Right cardiac atrium (tissue), 5 donors: ENCODE results near the gene WDR91. TPM values are rescaled to one million over a fixed set of nuclear protein-coding genes. Genes with fewer than 3 reads are reported as not detected.
"Not testable (repeated sequence)": the region's sequence is repeated elsewhere in the genome, so short reads cannot be mapped to it uniquely, and the experiment has no call there.

ENCODE experiments used
- ATAC-seq, 2 donors: fragments of 200-7000 bp; cut with Tn5 transposase; one replicate each; pipeline versions ENCODE4 v1.8.0 to v1.9.1; 2020; ENCODE audit warnings: moderate library complexity in 2 of 2, mild to moderate bottlenecking in 1 of 2
- DNase-seq, 3 donors: peaks; one replicate each; pipeline ENCODE4 v3.0.0-alpha.2; 2020
- H3K27ac ChIP-seq: one replicate; pipeline ENCODE4 v1.5.1; 2013; ENCODE audit warnings: mild to moderate bottlenecking, low read length, control low read depth, moderate library complexity
- H3K27me3 ChIP-seq: one replicate; pipeline ENCODE4 v1.6.1; 2013; ENCODE audit not compliant: control insufficient read depth, insufficient read depth
- H3K4me1 ChIP-seq: one replicate; pipeline ENCODE4 v1.6.1; 2013; ENCODE audit warnings: low read length; ENCODE audit not compliant: control insufficient read depth, insufficient read depth
- H3K4me3 ChIP-seq: one replicate; pipeline ENCODE4 v1.5.1; 2013; ENCODE audit warnings: low read length, control low read depth
- H3K9me3 ChIP-seq: one replicate; pipeline ENCODE4 v1.6.1; 2013; ENCODE audit warnings: low read length; ENCODE audit not compliant: control insufficient read depth
- WGBS: extraction: QIAGEN DNeasy Blood & Tissue Kit; methylation state at CpG from one replicate; pipeline ENCODE4 v1.1.7; 2013; 5-methylcytosine and 5-hydroxymethylcytosine counted together
- intact Hi-C, 4 donors: fragments of 100-400 bp; cut with DNase I; formaldehyde crosslinking; loops; one replicate each; pipeline versions ENCODE4 v1.11.0 to v1.14.0; 2022 to 2023
- polyA plus RNA-seq: library from polyadenylated mRNA; stranded (reverse); fragments of 200-250 nt; gene quantifications from one replicate; pipeline ENCODE4 v1.2.3, GENCODE V29; 2013
- total RNA-seq, 4 donors: library from RNA; stranded (reverse); fragmentation: NEBNext Ultra II Directional; extraction: Animal tissue kit (Norgen Biotek cat#: 25700); gene quantifications; one replicate each; pipeline ENCODE4 v1.2.1, GENCODE V29; 2021
- donor health status: healthy with polysubstance abuse.
- donor health status: DM: no; HTN: yes; CAD: no.
- donor health status: DM: no; HTN: no; CAD: no.
- donor health status: DM: no; HTN: yes; CAD: no; lungs with severe emphysema.
- donor health status: DM: yes; HTN: yes; CAD: no.

Gene WDR91
- total and polyA plus RNA-seq, 5 donors = 4.0 to 11.1 (median 8.7) TPM

- Histone ChIP-seq H3K4me3 (no peak overlapping the region), H3K27me3 (no peaks in the 10 kb centered on the region), H3K27ac (no peak overlapping the region), H3K9me3 (no peaks in the 10 kb centered on the region), H3K4me1 (peaks cover 2% of the 10 kb centered on the region)
- intact Hi-C loops = no loop called here
- 94% methylated on average over 7 of the region's 7 CpGs for WGBS
- ATAC-seq = no peak
- no peak for DNase-seq
These were observed 36.4 kb downstream of the WDR91 start for GRCh38 chr7:135174941-135175340.

- H3K4me1 ChIP-seq, ATAC-seq, DNase-seq, H3K27ac ChIP-seq, intact Hi-C loops, H3K9me3 ChIP-seq, H3K4me3 ChIP-seq, H3K27me3 ChIP-seq: not testable (repeated sequence)
- WGBS = 78% methylated on average over 4 of the region's 4 CpGs
These were observed 37.4 kb downstream of the WDR91 start for GRCh38 chr7:135173916-135174315.

- peak in 1 of 2 donors; percentile 54 for ATAC-seq
These were observed 39.6 kb downstream of the WDR91 start for GRCh38 chr7:135171581-135172291.

GRCh38 chr7:135170998-135171481 is 40.3 kb downstream of the WDR91 start:
- H3K9me3 ChIP-seq, DNase-seq, intact Hi-C loops, ATAC-seq, H3K27me3 ChIP-seq: not testable (repeated sequence)
- WGBS = 23% methylated on average over 12 of the region's 12 CpGs
- Histone ChIP-seq H3K4me3 (peak overlapping the region; percentile 71), H3K27ac (peak overlapping the region; percentile 94), H3K4me1 (peaks cover 19% of the 10 kb centered on the region)

More at GRCh38 chr7:135171581-135172291, 39.6 kb downstream of the WDR91 start:
- H3K4me3 ChIP-seq, H3K27me3 ChIP-seq, intact Hi-C loops, H3K9me3 ChIP-seq: not testable (repeated sequence)
- Histone ChIP-seq H3K4me1 (peaks cover 16% of the 10 kb centered on the region), H3K27ac (peak overlapping the region; percentile 87)
- WGBS = 63% methylated on average over 19 of the region's 19 CpGs
- peak; percentile 67 to 78 (median 75) for DNase-seq

GRCh38 chr7:135170274-135170997 is 40.9 kb downstream of the WDR91 start, which contains the start of gene CYREN:
Gene CYREN, minus strand, starts transcription at chr7:135170707. Its CDS starts 1,785 bp downstream, at chr7:135168922.
- peak; percentile 97 to 99 (median 99) for DNase-seq
- Histone ChIP-seq H3K4me3 (peak within 1 kb of the TSS; percentile 71), H3K27ac (peak within 1 kb of the TSS; percentile 94), H3K9me3 (no peaks in the 10 kb centered on the region), H3K4me1 (peaks cover 21% of the 10 kb centered on the region), H3K27me3 (no peaks in the 10 kb centered on the region)
- WGBS = under 1% methylated on average over 77 of the region's 77 CpGs
- peak; percentile 96 to 97 for ATAC-seq
- intact Hi-C loops = no loop called here

GRCh38 chr7:135169964-135170273 is 41.4 kb downstream of the WDR91 start:
- no peaks in the 10 kb centered on the region for H3K9me3 ChIP-seq
- intact Hi-C loops = loop anchor here in 3 of 4 donors (5.0 to 10.0 kb wide), 4 partner anchors 175 to 485 kb away; partner anchors contain the start of gene AGBL3 (in 2 of the 3)
- H3K4me1 ChIP-seq = peaks cover 21% of the 10 kb centered on the region
- no peak for DNase-seq
- no peaks in the 10 kb centered on the region for H3K27me3 ChIP-seq
- no peak for ATAC-seq
- peak overlapping the region; percentile 94 for H3K27ac ChIP-seq
- WGBS = 3% methylated on average over 17 of the region's 17 CpGs
- peak overlapping the region; percentile 71 for H3K4me3 ChIP-seq

- DNase-seq (peak in 2 of 3 donors; percentile 64 to 69), ATAC-seq (no peak)
- Histone ChIP-seq H3K27me3 (no peaks in the 10 kb centered on the region), H3K4me3 (peak overlapping the region; percentile 71), H3K27ac (peak overlapping the region; percentile 94), H3K9me3 (no peaks in the 10 kb centered on the region), H3K4me1 (peaks cover 24% of the 10 kb centered on the region)
- WGBS = 62% methylated on average over 11 of the region's 11 CpGs
- intact Hi-C loops = loop anchor here in 3 of 4 donors (5.0 to 10.0 kb wide), 4 partner anchors 175 to 485 kb away; partner anchors contain the start of gene AGBL3 (in 2 of the 3)
These were observed 42.0 kb downstream of the WDR91 start for GRCh38 chr7:135169141-135169963.

- peaks cover 24% of the 10 kb centered on the region for H3K4me1 ChIP-seq
- no peak overlapping the region for H3K27ac ChIP-seq
- intact Hi-C loops = loop anchor here in 3 of 4 donors (5.0 to 10.0 kb wide), 4 partner anchors 174 to 484 kb away; partner anchors contain the start of gene AGBL3 (in 2 of the 3)
- DNase-seq (no peak), ATAC-seq (no peak)
- WGBS = 85% methylated on average over 13 of the region's 13 CpGs
- no peak overlapping the region for H3K4me3 ChIP-seq
- no peaks in the 10 kb centered on the region for H3K9me3 ChIP-seq
- H3K27me3 ChIP-seq = no peaks in the 10 kb centered on the region
These were observed 42.7 kb downstream of the WDR91 start for GRCh38 chr7:135168489-135169140.

- Histone ChIP-seq H3K27ac (peak overlapping the region; percentile 5), H3K9me3 (no peaks in the 10 kb centered on the region), H3K4me3 (no peak overlapping the region), H3K4me1 (peaks cover 24% of the 10 kb centered on the region), H3K27me3 (no peaks in the 10 kb centered on the region)
- DNase-seq (peak in 2 of 3 donors; percentile 66 to 72), ATAC-seq (no peak)
- intact Hi-C loops = loop anchor here in 3 of 4 donors (5.0 to 10.0 kb wide), 4 partner anchors 173 to 483 kb away; partner anchors contain the start of gene AGBL3 (in 2 of the 3)
- WGBS = 46% methylated on average over 9 of the region's 9 CpGs
These were observed 43.3 kb downstream of the WDR91 start for GRCh38 chr7:135168001-135168400.
